IMR-90 (cell line): ENCODE data around the gene FBLN1. TPM values are rescaled to one million over a fixed set of nuclear protein-coding genes. Genes with fewer than 3 reads are reported as not detected.

ENCODE experiments used
- ATAC-seq: fragments of 200-7000 bp; cut with Tn5 transposase; 2 replicates; pipeline ENCODE4 v1.9.1; 2020; ENCODE audit warnings: low read depth, mild to moderate bottlenecking, moderate library complexity
- BruUV-seq: library from RNA; stranded (reverse); fragments of 400-500 nt; replicated peaks from 2 replicates; lab custom pipeline; 2021; lab: Mats Ljungman, UMichigan
- CTCF ChIA-PET: fragments of 300-600 bp; formaldehyde crosslinking; extraction: SDS; loops from one replicate; lab custom pipeline; 2021; ENCODE audit warnings: antibody characterized with exemption; lab: Yijun Ruan, JAX
- POLR2A ChIA-PET: fragments of 300-600 bp; sonication (Branson Sonifier 250); formaldehyde crosslinking; loops from one replicate; lab custom pipeline; 2022; ENCODE audit warnings: antibody characterized with exemption; ENCODE audit not compliant: unreplicated experiment; lab: Charles Lee
- DNase-seq: peaks from one replicate; pipeline ENCODE4 v3.0.0; 2013
- H2AFZ ChIP-seq: replicated peaks from 2 replicates; pipeline ENCODE3; 2013; ENCODE audit warnings: low read length, mild to moderate bottlenecking; ENCODE audit not compliant: poor library complexity
- H2AK5ac ChIP-seq: 2 replicates; pipeline ENCODE4 v1.6.1; 2013; ENCODE audit warnings: low read depth, low read length, inconsistent platforms
- H2AK9ac ChIP-seq: replicated peaks from 2 replicates; pipeline ENCODE3; 2013; ENCODE audit warnings: mild to moderate bottlenecking, low read depth, low read length, moderate library complexity; ENCODE audit not compliant: poor library complexity
- H2BK120ac ChIP-seq: 2 replicates; pipeline ENCODE4 v1.6.1; 2013; ENCODE audit warnings: low read depth, low read length, inconsistent platforms
- H2BK15ac ChIP-seq: 3 replicates; pipeline ENCODE4 v1.6.1; 2013; ENCODE audit warnings: low read depth, low read length, inconsistent platforms
- H2BK20ac ChIP-seq: 2 replicates; pipeline ENCODE4 v1.6.1; 2013; ENCODE audit warnings: low read depth, mild to moderate bottlenecking, inconsistent platforms, low read length, moderate library complexity
- H2BK5ac ChIP-seq: 2 replicates; pipeline ENCODE4 v1.6.1; 2013; ENCODE audit warnings: mild to moderate bottlenecking, low read depth, low read length, inconsistent platforms; ENCODE audit not compliant: poor library complexity, severe bottlenecking
- H3K14ac ChIP-seq: replicated peaks from 2 replicates; pipeline ENCODE4 v1.6.1; 2013; ENCODE audit warnings: low read depth, low read length, inconsistent platforms
- H3K18ac ChIP-seq: 2 replicates; pipeline ENCODE4 v1.6.1; 2013; ENCODE audit warnings: low read depth, low read length, control low read depth
- H3K23ac ChIP-seq: 2 replicates; pipeline ENCODE4 v1.6.1; 2013; ENCODE audit warnings: low read depth, low read length, inconsistent platforms
- H3K27ac ChIP-seq: 2 replicates; pipeline ENCODE4 v1.5.1; 2013; ENCODE audit warnings: mild to moderate bottlenecking, control low read depth, low read length; ENCODE audit not compliant: insufficient read depth
- H3K27me3 ChIP-seq: 2 replicates; pipeline ENCODE4 v1.6.1; 2013; ENCODE audit warnings: low read length; ENCODE audit not compliant: control insufficient read depth, insufficient read depth
- H3K36me3 ChIP-seq: 2 replicates; pipeline ENCODE4 v1.6.1; 2013; ENCODE audit warnings: low read length, mixed read lengths; ENCODE audit not compliant: control insufficient read depth, insufficient read depth
- H3K4ac ChIP-seq: 2 replicates; pipeline ENCODE4 v1.6.1; 2013; ENCODE audit warnings: low read depth, low read length, inconsistent platforms
- H3K4me1 ChIP-seq: 2 replicates; pipeline ENCODE4 v1.6.1; 2013; ENCODE audit warnings: low read length, mixed read lengths; ENCODE audit not compliant: control insufficient read depth, insufficient read depth
- H3K4me2 ChIP-seq: 2 replicates; pipeline ENCODE4 v1.6.1; 2013; ENCODE audit warnings: low read depth, mild to moderate bottlenecking, control low read depth, low read length, moderate library complexity
- H3K4me3 ChIP-seq: 2 replicates; pipeline ENCODE4 v1.5.1; 2013; ENCODE audit warnings: low read depth, mild to moderate bottlenecking, control low read depth, low read length, moderate library complexity; ENCODE audit not compliant: insufficient read depth
- H3K56ac ChIP-seq: 2 replicates; pipeline ENCODE4 v1.6.1; 2013; ENCODE audit warnings: low read length, inconsistent platforms; ENCODE audit not compliant: insufficient read depth; ENCODE audit errors: extremely low read depth
- H3K79me1 ChIP-seq, 2 experiments: 2 replicates each; pipeline ENCODE4 v1.6.1; 2013; ENCODE audit warnings: low read length in 2 of 2, inconsistent platforms in 1 of 2, low read depth in 1 of 2
- H3K9ac ChIP-seq: 2 replicates; pipeline ENCODE4 v1.6.1; 2013; ENCODE audit warnings: low read depth, low read length, control low read depth
- H3K9me1 ChIP-seq: 2 replicates; pipeline ENCODE4 v1.6.1; 2013; ENCODE audit warnings: low read length, inconsistent platforms; ENCODE audit not compliant: insufficient read depth
- H3K9me3 ChIP-seq: 2 replicates; pipeline ENCODE4 v1.6.1; 2013; ENCODE audit warnings: low read length; ENCODE audit not compliant: control insufficient read depth, insufficient read depth
- H4K20me1 ChIP-seq: 2 replicates; pipeline ENCODE4 v1.6.1; 2013; ENCODE audit warnings: low read length, inconsistent platforms; ENCODE audit not compliant: insufficient read depth
- H4K5ac ChIP-seq: 2 replicates; pipeline ENCODE4 v1.6.1; 2013; ENCODE audit warnings: mild to moderate bottlenecking, low read depth, low read length, control low read depth
- H4K8ac ChIP-seq, 2 experiments: 2 replicates each; pipeline ENCODE4 v1.6.1; 2013; ENCODE audit warnings: low read depth in 2 of 2, low read length in 2 of 2, control low read depth in 1 of 2, inconsistent platforms in 1 of 2
- H4K91ac ChIP-seq: 2 replicates; pipeline ENCODE4 v1.6.1; 2013; ENCODE audit warnings: low read depth, low read length, inconsistent platforms; ENCODE audit not compliant: insufficient read depth
- CHD1 ChIP-seq: IDR thresholded peaks from 2 replicates; pipeline ENCODE4 v1.6.1; 2012; ENCODE audit warnings: low read depth, low read length, improper control_type of control experiment
- MAFK ChIP-seq: IDR thresholded peaks from 2 replicates; pipeline ENCODE4 v1.6.1; 2012; ENCODE audit warnings: low read depth, low read length, improper control_type of control experiment
- MAZ ChIP-seq: IDR thresholded peaks from 2 replicates; pipeline ENCODE4 v1.6.1; 2012; ENCODE audit warnings: low read depth, mild to moderate bottlenecking, low read length, improper control_type of control experiment, moderate library complexity, borderline replicate concordance
- RCOR1 ChIP-seq: IDR thresholded peaks from 2 replicates; pipeline ENCODE4 v1.6.1; 2012; ENCODE audit warnings: mild to moderate bottlenecking, low read length, improper control_type of control experiment; ENCODE audit not compliant: insufficient replicate concordance
- WGBS, 2 experiments: methylation state at CpG; one replicate each; pipeline versions ENCODE4 v1.1.5 to v1.1.7; 2013; ENCODE audit warnings: missing lambda C conversion rate in 2 of 2; ENCODE audit not compliant: insufficient read length in 1 of 2; ENCODE audit errors: extremely low coverage in 2 of 2; 5-methylcytosine and 5-hydroxymethylcytosine counted together
- dilution Hi-C: fragments of 300-500 bp; cut with HindIII; formaldehyde crosslinking; loops from one replicate; pipeline ENCODE4 v1.14.3; 2018; ENCODE audit warnings: low sequenced_read_pairs; ENCODE audit not compliant: unreplicated experiment
- in situ Hi-C: fragments of 300-500 bp; cut with MboI; formaldehyde crosslinking; loops from 3 replicates; pipeline ENCODE4 v1.14.3; 2019; ENCODE audit warnings: low sequenced_read_pairs, inconsistent platforms, mixed read lengths
- intact Hi-C: fragments of 100-400 bp; cut with micrococcal nuclease; formaldehyde crosslinking; loops from 2 replicates; pipeline ENCODE4 v1.10.0; 2022
- polyA plus RNA-seq, 3 experiments: library from polyadenylated mRNA; depleted of rRNA; stranded (reverse); fragments of >200 nt; gene quantifications; 2 replicates each; pipeline ENCODE4 v1.2.3, GENCODE V29; 2012; ENCODE audit warnings: low replicate concordance in 1 of 3
- total RNA-seq: library from RNA; depleted of rRNA; stranded (reverse); fragments of >200 nt; gene quantifications from 2 replicates; pipeline ENCODE4 v1.2.3, GENCODE V29; 2012

The FBLN1 gene
- total and polyA plus RNA-seq, 2 of the 4 experiments (the other 2 are of a cell fraction): 11.3 to 87.9 TPM

DNA sequence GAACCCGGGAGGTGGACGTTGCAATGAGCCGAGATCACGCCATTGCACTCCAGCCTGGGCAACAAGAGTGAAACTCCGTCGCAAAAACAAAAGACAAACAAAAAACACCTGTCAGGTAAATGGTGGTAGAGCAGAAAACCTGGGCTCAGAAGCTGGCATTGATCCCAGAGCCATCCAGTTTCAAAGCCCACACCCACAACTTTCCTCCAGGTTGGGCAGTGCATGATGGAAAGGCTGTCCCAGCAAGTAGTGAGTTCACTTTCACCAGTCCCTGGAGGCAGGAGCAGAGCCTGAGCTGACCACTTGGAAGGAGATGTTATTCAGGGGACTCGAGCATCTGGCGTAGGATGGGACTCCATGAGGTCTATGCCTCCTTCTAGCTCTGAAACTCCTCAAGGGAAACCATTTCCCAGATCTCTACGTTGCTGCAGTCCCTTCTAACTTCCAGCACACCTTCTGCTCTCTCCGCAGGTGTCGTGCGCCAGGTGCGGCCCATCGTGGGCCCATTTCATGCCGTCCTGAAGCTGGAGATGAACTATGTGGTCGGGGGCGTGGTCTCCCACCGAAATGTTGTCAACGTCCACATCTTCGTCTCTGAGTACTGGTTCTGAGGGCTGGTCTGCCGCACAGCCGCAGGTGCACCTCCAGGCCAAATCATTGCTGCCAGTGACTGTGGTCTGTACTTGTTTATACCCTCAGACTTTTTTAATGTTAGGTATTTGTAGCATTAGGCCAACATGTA is 97.3 kb downstream of the FBLN1 start:
- no peak overlapping the region for H2BK5ac ChIP-seq
- H3K9me3 ChIP-seq: no peaks in the 10 kb centered on the region
- dilution Hi-C loops: no loop called here
- H3K79me1 ChIP-seq: no peaks in the 10 kb centered on the region; a peak in 1 of 4 replicates
- 100% methylated on average over 4 of the region's 22 CpGs; no CpG with 5 or more reads in 1 of the 2 experiments for WGBS, 2 experiments
- no peak overlapping the region for H3K56ac ChIP-seq
- no TSS peak for BruUV-seq
- peaks cover 53% of the 10 kb centered on the region for H3K36me3 ChIP-seq
- H4K8ac ChIP-seq: no peak overlapping the region
- no peak overlapping the region for H4K5ac ChIP-seq
- in situ Hi-C loops: no loop called here
- H3K27me3 ChIP-seq: no peaks in the 10 kb centered on the region
- H3K4me1 ChIP-seq: no peaks in the 10 kb centered on the region
- H4K91ac ChIP-seq: no peak overlapping the region
- H2BK120ac ChIP-seq: no peak overlapping the region
- no peak overlapping the region for H3K18ac ChIP-seq
- POLR2A ChIA-PET: no interaction called here
- H3K4me3 ChIP-seq: no peak overlapping the region
- no peak overlapping the region for H3K4me2 ChIP-seq
- peak overlapping the region; percentile 22 for H2AK9ac ChIP-seq
- no peak overlapping the region for H2AFZ ChIP-seq
- DNase-seq: no peak
- no peak overlapping the region for H3K27ac ChIP-seq
- no peak overlapping the region for H2BK20ac ChIP-seq
- no peak overlapping the region for H3K14ac ChIP-seq
- no peak overlapping the region for H3K4ac ChIP-seq
- H2BK15ac ChIP-seq: no peak overlapping the region
- H3K9ac ChIP-seq: no peak overlapping the region
- intact Hi-C loops: no loop called here
- H2AK5ac ChIP-seq: no peak overlapping the region
- peaks cover 5% of the 10 kb centered on the region; the same call in 1 of the 2 replicates for H3K9me1 ChIP-seq
- CTCF ChIA-PET: no interaction called here
- no peak for ATAC-seq
- H3K23ac ChIP-seq: no peak overlapping the region
- no peaks in the 10 kb centered on the region; the same call in 1 of the 2 replicates for H4K20me1 ChIP-seq
- TF ChIP-seq MAFK (no peak), RCOR1 (no peak), CHD1 (no peak), MAZ (no peak)
